PC-3 (cell line): ENCODE data around the gene RABGAP1L. TPM values are rescaled to one million over a fixed set of nuclear protein-coding genes. Genes with fewer than 3 reads are reported as not detected.
"Not testable (repeated sequence)": the region's sequence is repeated elsewhere in the genome, so short reads cannot be mapped to it uniquely, and the experiment has no call there.

ENCODE experiments used
- ATAC-seq: fragments of 200-7000 bp; cut with Tn5 transposase; 2 replicates; pipeline ENCODE4 v1.9.1; 2020; ENCODE audit warnings: mild to moderate bottlenecking, moderate library complexity
- BruUV-seq: library from RNA; stranded (reverse); fragments of 400-500 nt; replicated peaks from 2 replicates; lab custom pipeline; 2021; lab: Mats Ljungman, UMichigan
- CTCF ChIA-PET: fragments of 300-600 bp; sonication (Branson Sonifier 250); formaldehyde crosslinking; loops from one replicate; lab custom pipeline; 2022; ENCODE audit warnings: antibody characterized with exemption; lab: Charles Lee
- POLR2A ChIA-PET: fragments of 300-600 bp; sonication (Branson Sonifier 250); formaldehyde crosslinking; loops from one replicate; lab custom pipeline; 2022; ENCODE audit warnings: antibody characterized with exemption; ENCODE audit not compliant: unreplicated experiment; lab: Charles Lee
- DNase-seq: peaks from one replicate; pipeline ENCODE4 v3.0.0-alpha.2; 2015
- H2AFZ ChIP-seq: fragments of 300-600 bp; sonication (generic); 2 replicates; pipeline ENCODE4 v1.6.0; 2016; ENCODE audit warnings: antibody characterized with exemption, low read length
- H3F3A ChIP-seq: fragments of 300-600 bp; sonication (generic); one replicate; pipeline ENCODE4 v1.6.0; 2017; ENCODE audit warnings: antibody characterized with exemption, low read length, control low read depth, mild to moderate bottlenecking; ENCODE audit not compliant: unreplicated experiment
- H3K27ac ChIP-seq: fragments of 300-600 bp; sonication (generic); 2 replicates; pipeline ENCODE4 v1.5.1; 2016; ENCODE audit warnings: mild to moderate bottlenecking, low read length
- H3K27me3 ChIP-seq: fragments of 300-600 bp; sonication (generic); 2 replicates; pipeline ENCODE4 v1.6.1; 2016; ENCODE audit warnings: low read length, mixed read lengths
- H3K36me3 ChIP-seq: fragments of 300-600 bp; sonication (generic); 2 replicates; pipeline ENCODE4 v1.6.1; 2016; ENCODE audit warnings: low read depth, mixed run types, low read length, mixed read lengths
- H3K4me1 ChIP-seq: fragments of 300-600 bp; sonication (generic); 2 replicates; pipeline ENCODE4 v1.5.1; 2016; ENCODE audit warnings: low read length; ENCODE audit not compliant: insufficient read depth
- H3K4me2 ChIP-seq: fragments of 300-600 bp; sonication (generic); 2 replicates; pipeline ENCODE4 v1.6.0; 2016; ENCODE audit warnings: low read length
- H3K4me3 ChIP-seq: fragments of 300-600 bp; sonication (generic); 2 replicates; pipeline ENCODE4 v1.5.1; 2016; ENCODE audit warnings: mild to moderate bottlenecking, low read length, mixed read lengths
- H3K79me2 ChIP-seq: fragments of 300-600 bp; sonication (generic); 2 replicates; pipeline ENCODE4 v1.6.1; 2017; ENCODE audit warnings: low read length, mixed read lengths
- H3K9ac ChIP-seq: fragments of 300-600 bp; sonication (generic); 2 replicates; pipeline ENCODE4 v1.6.0; 2016; ENCODE audit warnings: mild to moderate bottlenecking, low read length
- H3K9me2 ChIP-seq: fragments of 300-600 bp; sonication (generic); replicated peaks from 2 replicates; pipeline ENCODE4 v1.6.1; 2016; ENCODE audit warnings: mixed run types, low read length, mixed read lengths
- H3K9me3 ChIP-seq: fragments of 300-600 bp; sonication (generic); 2 replicates; pipeline ENCODE4 v1.6.1; 2016; ENCODE audit warnings: low read length, mixed read lengths
- H4K20me1 ChIP-seq: fragments of 300-600 bp; sonication (generic); 2 replicates; pipeline ENCODE4 v1.6.1; 2016; ENCODE audit warnings: low read length, mixed read lengths
- EZH2 ChIP-seq: fragments of 300-600 bp; sonication (generic); IDR thresholded peaks from one replicate; pipeline ENCODE4 v1.6.1; 2017; ENCODE audit warnings: antibody characterized with exemption, mild to moderate bottlenecking, low read length; ENCODE audit not compliant: unreplicated experiment
- EZH2phosphoT487 ChIP-seq: fragments of 300-600 bp; sonication (generic); IDR thresholded peaks from 2 replicates; pipeline ENCODE4 v1.6.1; 2018; ENCODE audit warnings: mild to moderate bottlenecking, antibody characterized with exemption, low read length, borderline replicate concordance
- intact Hi-C: fragments of 100-400 bp; cut with micrococcal nuclease; formaldehyde crosslinking; loops from 2 replicates; pipeline ENCODE4 v1.9.0; 2023
- total RNA-seq: library from RNA; depleted of rRNA; stranded (reverse); fragments of >200 nt; gene quantifications from 2 replicates; pipeline ENCODE4 v1.2.3, GENCODE V29; 2014
- TF ChIP-seq, protein P1 (sequence below): fragments of 300-600 bp; sonication (generic); conservative IDR thresholded peaks from 2 replicates; pipeline ENCODE4 v1.5.1; 2017; ENCODE audit warnings: antibody characterized with exemption, low read depth, mild to moderate bottlenecking, low read length

The RABGAP1L gene
- total RNA-seq, 1 experiment from 2014 or later, result 24.4 TPM

DNA sequence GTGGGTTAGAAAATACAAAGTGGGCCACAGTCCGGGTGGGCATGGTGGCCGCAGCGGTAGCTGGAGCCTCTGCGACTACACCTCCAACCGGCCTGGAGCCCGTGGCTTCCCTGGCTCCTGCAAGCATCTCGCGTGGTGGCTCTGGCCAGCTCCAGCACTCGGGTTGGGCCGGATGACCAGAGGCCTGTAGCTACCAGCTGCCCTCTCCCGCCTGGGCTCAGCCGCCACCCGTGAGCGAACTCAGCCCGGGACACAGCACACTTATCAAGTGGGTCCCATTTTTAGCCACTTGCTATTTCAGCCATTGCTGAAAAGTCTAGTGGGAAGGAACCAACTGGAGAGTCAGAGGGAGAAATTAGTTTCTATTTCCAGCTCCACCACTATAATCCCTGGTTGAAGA, 732.7 kb downstream of the RABGAP1L start:
- no peak overlapping the region for H3K9ac ChIP-seq
- no peak overlapping the region for H3K27ac ChIP-seq
- H3K9me2 ChIP-seq, result no peaks in the 10 kb centered on the region
- POLR2A ChIA-PET, result no interaction called here
- ATAC-seq, result no peak
- no peaks in the 10 kb centered on the region for H3K4me1 ChIP-seq
- no peaks in the 10 kb centered on the region for H3K79me2 ChIP-seq
- BruUV-seq, result no TSS peak
- TF ChIP-seq EZH2phosphoT487 (no peak), EZH2 (no peak)
- TF ChIP-seq, protein P1, sequence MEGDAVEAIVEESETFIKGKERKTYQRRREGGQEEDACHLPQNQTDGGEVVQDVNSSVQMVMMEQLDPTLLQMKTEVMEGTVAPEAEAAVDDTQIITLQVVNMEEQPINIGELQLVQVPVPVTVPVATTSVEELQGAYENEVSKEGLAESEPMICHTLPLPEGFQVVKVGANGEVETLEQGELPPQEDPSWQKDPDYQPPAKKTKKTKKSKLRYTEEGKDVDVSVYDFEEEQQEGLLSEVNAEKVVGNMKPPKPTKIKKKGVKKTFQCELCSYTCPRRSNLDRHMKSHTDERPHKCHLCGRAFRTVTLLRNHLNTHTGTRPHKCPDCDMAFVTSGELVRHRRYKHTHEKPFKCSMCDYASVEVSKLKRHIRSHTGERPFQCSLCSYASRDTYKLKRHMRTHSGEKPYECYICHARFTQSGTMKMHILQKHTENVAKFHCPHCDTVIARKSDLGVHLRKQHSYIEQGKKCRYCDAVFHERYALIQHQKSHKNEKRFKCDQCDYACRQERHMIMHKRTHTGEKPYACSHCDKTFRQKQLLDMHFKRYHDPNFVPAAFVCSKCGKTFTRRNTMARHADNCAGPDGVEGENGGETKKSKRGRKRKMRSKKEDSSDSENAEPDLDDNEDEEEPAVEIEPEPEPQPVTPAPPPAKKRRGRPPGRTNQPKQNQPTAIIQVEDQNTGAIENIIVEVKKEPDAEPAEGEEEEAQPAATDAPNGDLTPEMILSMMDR, result no peak
- intact Hi-C loops, result no loop called here
- CTCF ChIA-PET, result no interaction called here
- H3K36me3 ChIP-seq, result no peaks in the 10 kb centered on the region
- H3K4me2 ChIP-seq, result no peak overlapping the region
- no peak for DNase-seq
- H3K4me3 ChIP-seq, result no peak overlapping the region
- H4K20me1 ChIP-seq, result no peaks in the 10 kb centered on the region
- H3K9me3 ChIP-seq, result no peaks in the 10 kb centered on the region
- H2AFZ ChIP-seq, result no peak overlapping the region
- no peaks in the 10 kb centered on the region for H3F3A ChIP-seq
- no peaks in the 10 kb centered on the region for H3K27me3 ChIP-seq

DNA sequence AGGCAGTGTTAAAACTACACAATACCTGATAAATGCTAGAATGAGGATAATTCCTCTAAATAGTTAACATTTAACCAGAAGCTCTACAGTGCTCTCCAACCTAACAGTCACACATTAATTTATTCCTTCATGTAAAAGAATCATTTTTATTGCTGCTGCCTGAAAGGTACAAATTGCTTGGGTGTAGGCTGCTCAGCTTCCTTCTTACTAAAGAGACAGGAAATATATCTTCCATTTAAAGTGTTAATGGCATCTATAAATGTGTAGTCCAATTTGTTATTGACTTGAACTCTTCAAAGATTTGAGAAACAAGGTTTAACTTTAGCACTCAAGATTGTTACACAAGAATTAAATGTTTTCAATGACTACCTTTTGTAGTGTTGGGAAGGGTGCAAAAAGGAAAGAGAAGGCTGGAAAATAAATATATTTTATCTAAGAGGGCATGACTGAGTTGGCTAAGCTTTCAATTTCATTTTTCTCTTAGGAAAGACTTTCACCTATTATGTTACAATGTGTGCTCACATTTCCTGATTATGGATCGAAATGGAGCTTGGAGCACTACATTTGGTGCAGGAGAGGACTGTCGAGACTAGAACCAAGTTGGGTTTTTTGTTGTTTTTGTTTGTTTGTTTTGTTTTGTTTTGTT, 734.9 kb downstream of the RABGAP1L start:
- Histone ChIP-seq H3F3A (no peaks in the 10 kb centered on the region), H3K4me3 (no peak overlapping the region), H3K4me2 (no peak overlapping the region), H3K4me1 (no peaks in the 10 kb centered on the region), H3K27ac (no peak overlapping the region), H3K9me2 (no peaks in the 10 kb centered on the region), H2AFZ (no peak overlapping the region), H4K20me1 (no peaks in the 10 kb centered on the region), H3K36me3 (no peaks in the 10 kb centered on the region), H3K9ac (no peak overlapping the region), H3K9me3 (no peaks in the 10 kb centered on the region), H3K79me2 (no peaks in the 10 kb centered on the region), H3K27me3 (no peaks in the 10 kb centered on the region)
- no TSS peak for BruUV-seq
- TF ChIP-seq EZH2, result no peak
- no peak for TF ChIP-seq EZH2phosphoT487
- TF ChIP-seq, protein P1, result no peak
- intact Hi-C loops, result no loop called here
- CTCF ChIA-PET, result no interaction called here
- DNase-seq (no peak), ATAC-seq (no peak)
- POLR2A ChIA-PET, result no interaction called here

DNA sequence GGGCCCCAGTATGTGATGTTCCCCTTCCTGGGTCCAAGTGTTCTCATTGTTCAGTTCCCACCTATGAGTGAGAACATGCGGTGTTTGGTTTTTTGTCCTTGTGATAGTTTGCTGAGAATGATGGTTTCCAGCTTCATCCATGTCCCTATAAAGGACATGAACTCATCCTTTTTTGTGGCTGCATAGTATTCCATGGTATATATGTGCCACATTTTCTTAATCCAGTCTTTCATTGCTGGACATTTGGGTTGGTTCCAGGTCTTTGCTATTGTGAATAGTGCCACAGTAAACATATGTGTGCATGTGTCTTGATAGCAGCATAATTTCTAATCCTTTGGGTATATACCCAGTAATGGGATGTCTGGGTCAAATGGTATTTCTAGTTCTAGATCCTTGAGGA, 736.3 kb downstream of the RABGAP1L start:
- H2AFZ ChIP-seq, H3F3A ChIP-seq, CTCF ChIA-PET, H3K9me2 ChIP-seq, ATAC-seq, H3K4me1 ChIP-seq, H3K27me3 ChIP-seq, BruUV-seq, H3K79me2 ChIP-seq, intact Hi-C loops, H3K9ac ChIP-seq, H3K9me3 ChIP-seq, H3K36me3 ChIP-seq, H3K4me3 ChIP-seq, DNase-seq, POLR2A ChIA-PET, H3K4me2 ChIP-seq, H3K27ac ChIP-seq, H4K20me1 ChIP-seq: not testable (repeated sequence)
